GM21723 (cell line): Measurements from ENCODE around the gene ZBTB7C.

ENCODE experiments used
- ATAC-seq: cut with Tn5 transposase; IDR thresholded peaks from one replicate; pipeline ENCODE4 v1.9.1; 2021; ENCODE audit warnings: mild to moderate bottlenecking, moderate library complexity; ENCODE audit not compliant: unreplicated experiment

ZBTB7C gene

DNA sequence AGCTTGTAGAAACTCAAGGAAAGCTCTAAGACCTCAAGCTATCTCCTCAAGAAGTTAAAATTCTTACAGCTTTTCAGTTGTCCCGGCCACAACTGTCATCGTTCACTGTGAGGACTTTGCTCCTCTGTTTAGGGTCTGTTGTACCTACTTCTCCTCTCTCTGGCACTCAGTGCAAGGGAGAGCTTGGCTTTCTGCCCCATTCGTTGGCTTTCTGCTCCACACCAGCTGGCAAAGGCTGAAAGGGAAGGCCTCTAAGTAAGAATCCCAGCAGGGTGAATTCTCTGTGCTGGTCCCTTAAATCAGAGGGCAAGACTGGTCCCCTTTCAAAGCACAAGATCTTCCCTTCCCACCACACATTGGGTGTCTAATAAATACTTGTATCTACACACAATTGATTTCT lies 17.3 kb downstream of the ZBTB7C start:
- ATAC-seq: no peak

DNA sequence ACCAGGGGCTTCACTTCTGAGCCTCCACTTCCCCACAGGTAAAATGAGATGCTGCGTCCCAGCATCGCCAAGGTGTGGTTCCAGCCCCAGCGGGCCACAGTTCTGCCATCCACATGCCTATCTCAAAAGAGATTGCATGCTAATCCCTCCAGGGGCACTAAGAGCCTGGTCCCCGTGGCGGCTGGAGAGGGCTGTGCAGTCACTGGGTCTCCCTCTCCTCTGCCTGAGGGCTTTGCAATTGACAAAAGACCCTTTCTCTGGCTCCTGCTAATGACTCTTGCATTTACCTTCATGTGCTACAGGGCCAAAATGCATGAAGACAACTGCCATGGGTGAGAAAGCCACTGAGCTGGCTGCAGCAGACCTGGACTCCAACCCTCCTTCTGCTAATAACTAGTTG lies 18.5 kb downstream of the ZBTB7C start:
- no peak for ATAC-seq

DNA sequence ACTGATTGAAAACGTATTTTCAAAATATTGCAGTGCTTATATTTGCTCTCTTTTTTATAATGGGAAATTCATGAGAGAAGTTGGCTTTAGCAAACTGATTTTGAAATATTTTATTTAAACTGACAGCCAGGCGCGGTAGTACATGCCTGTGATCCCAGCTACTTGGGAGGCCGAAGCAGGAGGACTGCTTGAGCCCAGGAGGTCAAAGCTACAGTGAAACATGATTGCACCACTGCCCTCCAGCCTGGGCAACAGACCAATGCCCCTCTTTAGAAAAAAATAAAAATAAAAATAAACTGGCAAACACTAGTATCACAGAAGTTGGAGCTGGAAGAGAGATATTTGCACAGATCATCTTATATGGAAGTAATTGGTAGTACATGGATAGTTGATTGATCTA lies 20.7 kb downstream of the ZBTB7C start:
- no peak for ATAC-seq

DNA sequence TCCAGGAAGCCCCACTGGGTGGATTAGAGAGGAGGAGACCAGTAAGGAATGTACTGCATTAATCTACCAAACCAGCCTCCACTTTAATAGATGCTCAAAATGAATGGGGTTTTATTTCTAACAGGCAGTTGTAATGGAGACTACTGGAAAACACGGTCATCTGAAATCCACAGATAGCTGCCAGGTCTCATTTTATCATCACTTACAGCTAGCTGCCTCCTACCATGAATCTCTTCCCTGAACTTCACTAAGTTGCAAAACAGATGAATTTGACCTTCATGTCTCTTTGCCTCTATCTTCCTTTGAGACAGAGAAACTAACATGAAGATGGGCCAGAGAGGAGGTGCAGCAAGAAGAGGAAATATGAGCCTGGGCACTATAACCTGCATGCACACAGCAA lies 21.9 kb downstream of the ZBTB7C start:
- no peak for ATAC-seq

DNA sequence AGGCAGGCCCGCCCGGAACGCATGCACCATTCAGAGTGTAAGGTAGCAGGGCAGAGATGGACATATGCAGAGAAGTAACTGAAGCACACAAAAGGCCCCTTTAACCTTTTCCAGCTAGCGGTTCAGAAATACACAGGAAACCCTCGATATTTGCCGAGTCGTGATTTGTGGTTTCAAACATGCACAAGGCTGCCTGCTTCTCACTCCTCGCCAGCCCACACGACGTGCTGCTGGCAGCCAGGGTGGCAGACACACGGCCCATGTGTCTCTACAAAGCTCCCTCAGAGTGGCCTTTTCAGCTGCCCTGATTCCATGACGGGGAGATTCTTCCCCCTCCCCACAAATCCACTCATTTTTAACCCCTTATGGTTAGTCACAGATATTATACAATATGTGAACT lies 23.6 kb downstream of the ZBTB7C start:
- ATAC-seq: no peak

DNA sequence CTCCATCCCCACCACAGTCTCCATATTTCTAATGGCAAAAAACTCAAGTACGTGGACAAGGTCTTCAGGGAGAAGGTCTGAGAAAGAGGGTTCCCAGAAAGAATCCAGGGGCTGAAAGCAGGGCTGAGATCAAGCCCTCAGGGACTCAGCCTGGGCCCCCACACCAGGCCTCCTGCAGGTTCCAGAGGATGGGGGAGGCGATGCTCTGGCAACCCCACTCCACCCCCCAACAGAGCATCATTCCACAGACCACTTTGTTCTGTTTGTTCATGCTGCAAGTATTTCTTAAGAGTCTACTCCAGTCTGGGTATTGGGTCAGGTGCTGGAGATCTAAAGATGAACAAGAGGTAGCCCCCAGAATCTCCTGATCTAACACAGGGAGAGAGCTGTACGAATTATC lies 32.2 kb downstream of the ZBTB7C start:
- ATAC-seq: no peak

DNA sequence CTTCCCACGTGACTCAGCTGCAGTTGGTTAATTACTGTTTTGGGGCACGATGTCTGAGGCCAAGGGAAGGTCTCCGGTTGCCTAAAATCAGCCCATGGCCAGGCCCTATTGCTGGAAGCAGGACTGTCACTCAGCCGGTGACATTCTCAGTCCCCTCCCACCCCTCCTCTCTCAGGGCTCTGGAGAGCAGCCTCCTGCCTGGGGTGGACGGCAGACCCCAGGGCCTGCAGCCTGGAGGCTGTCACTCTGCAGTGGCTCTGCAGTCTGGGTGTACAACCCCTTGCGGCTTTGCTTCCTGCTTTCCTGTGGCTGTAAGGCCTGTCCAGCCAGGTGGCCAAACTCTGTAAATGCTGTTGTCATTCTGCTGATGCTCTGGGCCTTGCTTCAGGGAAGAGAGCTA lies 32.8 kb downstream of the ZBTB7C start:
- ATAC-seq: no peak

DNA sequence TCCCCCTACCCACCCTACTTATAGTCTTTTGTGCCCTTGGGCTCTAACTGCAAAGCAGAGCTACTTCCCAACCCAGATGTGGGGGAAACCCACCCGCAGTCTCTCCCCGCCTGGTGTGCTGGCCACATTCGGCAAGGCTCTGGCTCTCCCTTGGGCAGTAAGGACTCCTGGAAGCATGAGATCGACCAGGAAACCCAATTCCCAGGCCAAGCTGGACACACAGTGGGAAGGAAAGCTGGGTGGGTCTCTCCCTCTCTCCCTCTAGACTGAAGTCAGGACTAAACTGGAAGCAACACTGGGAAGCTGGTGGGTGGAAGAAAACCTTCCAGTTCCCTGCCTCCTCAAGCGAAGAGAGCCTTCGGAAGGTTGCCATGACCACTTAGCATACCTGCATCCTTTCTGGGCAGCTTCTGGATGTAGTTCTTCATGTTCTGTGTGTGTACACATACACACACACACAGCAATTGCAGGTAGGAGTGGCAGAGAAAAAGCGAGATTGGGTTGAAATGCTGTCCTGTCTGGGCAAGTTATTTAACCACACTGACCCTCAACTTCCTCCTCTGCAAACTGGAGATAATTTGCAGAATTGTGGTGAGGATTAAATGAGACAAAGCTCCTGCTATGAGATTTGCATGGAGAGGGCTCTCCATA lies 33.9 kb downstream of the ZBTB7C start:
- ATAC-seq: no peak

DNA sequence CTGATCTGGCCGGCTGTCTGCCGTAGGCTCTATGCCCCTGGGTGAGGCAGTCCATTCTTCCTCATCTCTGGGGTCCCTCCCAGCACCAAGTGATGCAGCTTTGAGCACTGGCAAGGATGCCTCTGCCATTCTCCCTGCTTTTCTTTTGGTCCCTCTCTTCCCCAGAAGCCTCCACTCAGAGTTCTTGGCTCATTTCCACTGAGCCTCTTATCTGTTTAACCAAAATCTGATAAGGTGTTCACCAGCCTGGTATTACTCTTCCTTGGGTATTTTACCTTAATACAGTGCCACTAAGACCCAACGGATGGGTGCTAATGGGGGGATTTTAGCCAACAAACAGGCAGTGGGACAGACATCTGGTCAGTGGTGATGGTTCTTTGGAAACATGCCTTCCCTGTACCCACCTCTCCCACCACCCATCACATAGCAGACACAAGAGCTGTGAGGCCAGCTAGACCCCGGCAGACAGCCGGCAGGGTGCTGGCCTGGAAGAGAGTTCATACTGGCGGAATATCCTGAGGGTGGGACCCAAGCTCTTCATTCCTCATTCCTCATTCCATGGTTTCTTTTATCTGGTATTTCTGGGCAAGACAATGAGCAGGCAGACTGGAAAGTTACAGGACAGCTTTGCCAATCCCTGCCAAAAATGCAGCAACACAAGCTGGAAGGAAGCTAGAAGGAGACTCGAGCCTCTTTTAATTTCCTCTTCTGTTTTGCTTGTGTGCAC lies 34.6 kb downstream of the ZBTB7C start:
- no peak for ATAC-seq

DNA sequence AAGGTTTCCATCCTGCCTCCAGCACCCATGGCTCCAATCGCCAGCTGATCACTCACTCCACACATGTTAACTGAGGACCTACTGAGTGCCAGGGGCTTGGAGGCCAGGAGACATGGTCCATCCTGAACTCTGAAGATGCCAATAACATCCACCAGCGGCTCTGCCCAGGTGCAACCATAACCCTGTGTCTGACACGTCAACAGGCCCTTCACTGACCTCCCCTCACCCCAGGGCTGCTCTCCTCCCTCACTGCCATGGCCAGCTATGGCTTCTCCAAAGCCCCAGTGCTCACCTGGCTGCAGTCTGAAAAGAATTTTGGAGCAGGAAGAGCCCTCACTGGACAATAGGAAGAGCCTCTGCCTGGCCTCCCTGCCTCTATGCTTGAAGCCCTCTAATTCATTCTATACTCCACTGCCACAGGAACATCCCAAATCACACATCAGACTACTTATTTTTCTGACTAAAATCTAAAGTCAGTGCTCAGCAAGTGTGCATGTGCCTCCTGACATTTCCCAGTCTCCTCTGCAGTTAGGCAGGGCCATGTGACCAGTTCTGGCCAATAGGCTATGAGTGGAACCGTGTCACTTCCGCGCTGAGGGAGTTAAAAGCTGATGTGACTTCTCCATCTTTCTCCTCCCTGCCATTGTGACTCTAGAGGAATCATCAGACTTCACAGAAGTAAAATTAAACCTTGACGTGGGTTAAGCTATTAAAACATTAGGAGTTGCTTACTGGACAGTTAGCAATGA lies 37.2 kb downstream of the ZBTB7C start:
- no peak for ATAC-seq

DNA sequence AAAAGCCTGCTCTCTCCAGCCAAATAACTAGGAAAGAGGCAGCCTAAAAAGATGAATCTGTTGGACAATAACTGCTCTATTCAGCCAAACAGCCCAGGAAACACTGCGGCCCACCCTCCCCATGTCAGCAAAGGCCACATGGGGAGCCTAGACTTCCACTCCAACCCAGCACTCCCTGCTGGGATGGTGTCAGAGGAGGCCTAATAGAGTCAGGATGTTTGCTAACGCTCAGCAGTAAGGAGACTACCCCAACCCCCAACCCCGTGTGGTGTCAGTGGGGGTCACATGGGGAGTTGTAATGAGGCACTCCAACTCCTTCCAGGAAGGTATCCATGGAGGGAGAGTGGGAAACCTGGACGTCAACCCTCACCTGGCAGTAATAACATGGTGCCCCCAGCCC lies 41.6 kb downstream of the ZBTB7C start:
- no peak for ATAC-seq

DNA sequence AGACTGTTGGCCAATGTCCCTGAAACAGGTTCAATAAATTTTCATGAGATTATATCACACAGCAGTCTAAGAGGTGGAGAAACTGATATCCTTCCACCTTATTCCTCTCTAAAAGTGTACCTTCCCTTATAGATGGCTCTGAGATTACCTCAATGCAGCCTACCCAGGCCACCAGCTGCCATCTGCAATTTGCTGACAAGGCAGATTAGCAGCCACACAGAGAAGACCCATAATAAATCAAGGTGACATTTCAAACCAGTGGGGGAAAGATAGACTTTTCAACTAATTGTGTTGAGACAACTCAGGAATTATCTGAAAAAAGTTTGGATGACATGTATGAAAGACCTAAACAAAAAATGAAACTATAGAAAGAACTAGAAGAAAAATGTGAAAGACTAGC lies 43.2 kb downstream of the ZBTB7C start:
- ATAC-seq: no peak

DNA sequence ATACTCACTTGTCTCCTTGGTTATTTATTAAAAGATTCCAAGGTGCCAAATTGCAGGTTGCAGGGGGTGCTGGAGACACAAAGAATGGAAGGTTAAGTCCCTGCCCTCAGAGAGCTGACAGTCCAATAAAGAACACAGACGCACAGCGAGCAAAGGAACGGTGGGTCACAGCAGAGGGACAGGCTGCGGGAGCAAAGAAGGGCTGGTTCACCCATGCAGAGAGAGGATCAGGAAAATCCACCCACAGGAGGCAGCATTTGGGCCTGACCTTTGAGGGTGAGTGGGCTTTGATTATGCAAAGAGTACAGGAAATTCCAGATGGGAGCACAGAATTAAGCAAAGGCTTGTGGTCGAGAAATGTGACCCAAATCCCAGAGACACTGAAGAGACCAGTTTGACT lies 45.0 kb downstream of the ZBTB7C start:
- no peak for ATAC-seq

DNA sequence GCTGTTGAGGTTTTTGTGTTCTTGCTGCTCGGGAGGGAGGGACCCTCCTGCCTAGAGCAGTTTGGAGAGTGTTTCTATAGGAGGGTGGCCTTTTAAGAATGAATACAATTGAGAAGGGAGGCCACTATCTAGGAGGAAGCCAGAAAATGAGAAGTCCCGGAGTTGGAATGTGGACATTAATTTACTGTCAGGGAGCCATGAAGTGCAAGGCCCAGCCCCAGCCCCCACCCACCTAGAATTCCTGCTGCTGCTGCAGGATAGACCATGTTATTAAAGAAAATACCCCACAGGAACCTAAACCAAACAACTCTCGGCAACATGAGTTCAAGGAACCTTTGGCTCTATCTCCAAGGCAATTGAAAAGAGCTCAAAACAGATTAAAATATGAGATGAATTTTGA lies 46.0 kb downstream of the ZBTB7C start:
- ATAC-seq: no peak

DNA sequence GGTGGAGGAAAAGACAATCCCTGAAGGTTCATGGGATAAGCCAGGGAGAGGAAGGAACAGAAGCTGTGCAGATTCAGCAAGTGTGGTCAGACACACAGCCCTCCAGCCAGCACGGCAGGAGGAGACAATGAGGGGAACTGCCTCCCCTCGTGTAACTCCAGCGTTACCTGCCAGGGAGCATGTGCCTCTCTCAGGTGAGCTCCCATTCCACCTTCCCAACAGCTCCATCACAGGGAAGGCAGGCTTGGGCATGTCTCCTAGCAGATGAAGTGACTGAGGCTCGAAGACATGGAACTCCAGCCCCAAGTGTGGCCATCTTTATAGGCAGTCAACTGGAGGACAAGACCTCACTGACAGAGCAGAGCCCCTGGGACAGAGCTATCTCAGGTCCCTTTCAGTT lies 47.4 kb downstream of the ZBTB7C start:
- no peak for ATAC-seq

DNA sequence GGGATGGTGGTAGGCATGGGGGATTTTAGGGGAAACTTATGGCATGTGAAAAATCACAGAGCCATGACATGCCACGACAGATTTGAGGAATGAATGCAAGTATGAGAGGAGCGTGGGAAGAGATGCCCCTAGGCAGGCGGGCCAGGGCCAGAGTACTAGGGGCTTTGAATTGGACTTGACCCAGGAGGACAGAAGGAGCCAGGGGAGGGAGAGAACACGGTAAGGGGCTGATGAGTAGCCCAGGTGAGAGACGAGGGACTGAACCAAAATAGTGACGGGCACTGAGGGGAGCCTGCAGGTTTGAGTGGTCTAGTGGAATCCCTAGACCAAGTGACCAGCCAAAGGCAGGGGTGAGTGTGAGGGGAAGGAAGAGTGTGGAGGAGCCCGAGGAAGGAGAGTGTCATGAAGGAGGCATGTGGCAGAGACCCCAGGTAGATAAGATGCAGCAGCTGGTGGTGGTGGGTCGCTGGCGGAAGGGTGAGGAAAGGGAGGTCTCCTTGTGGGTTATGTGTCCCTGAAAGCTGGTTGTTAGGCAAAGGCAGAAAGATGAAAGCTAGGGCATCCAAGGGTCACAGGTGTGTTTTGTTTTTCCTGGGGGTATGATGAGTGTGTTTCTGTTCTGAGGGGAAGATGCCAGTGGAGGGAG lies 48.7 kb downstream of the ZBTB7C start:
- no peak for ATAC-seq

DNA sequence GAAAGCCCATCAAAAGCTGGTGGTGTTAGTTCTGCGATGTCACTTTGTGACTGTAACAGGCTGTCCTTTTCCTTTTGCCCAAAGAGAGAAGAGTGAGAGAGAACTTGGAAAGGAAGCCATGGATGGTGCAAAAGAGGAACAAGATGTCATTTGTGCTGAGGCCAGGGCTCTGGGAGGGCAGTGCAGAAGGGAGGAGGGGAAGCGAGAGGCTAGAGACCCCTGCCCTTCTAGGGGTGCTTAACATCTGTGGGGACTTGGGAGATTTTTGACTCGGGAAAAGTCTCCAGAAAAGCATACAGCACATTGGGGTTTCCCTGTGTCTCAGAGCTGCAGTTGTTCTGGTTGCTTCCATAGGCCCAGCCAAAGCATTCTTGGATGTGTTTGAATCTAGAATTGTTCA lies 49.6 kb downstream of the ZBTB7C start:
- ATAC-seq: no peak

DNA sequence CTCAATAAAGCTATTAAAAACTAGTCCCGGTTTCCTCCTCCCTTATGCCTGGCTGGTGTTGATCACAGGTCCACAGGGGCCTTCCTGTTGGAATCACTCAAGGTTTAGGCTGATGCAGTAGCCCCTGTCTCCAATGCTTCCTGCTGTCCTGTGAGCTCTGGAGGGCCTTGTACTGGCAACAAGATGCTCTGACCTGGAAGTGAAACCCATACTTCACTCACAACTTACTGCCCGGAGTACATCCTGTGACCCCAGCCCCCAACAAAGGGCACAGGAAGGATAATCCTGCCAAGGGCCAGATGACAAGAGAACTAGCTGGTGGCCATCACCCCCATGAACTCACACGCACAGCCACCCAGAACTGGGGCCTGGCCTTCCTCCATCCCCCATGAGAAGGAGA lies 50.3 kb downstream of the ZBTB7C start:
- no peak for ATAC-seq

DNA sequence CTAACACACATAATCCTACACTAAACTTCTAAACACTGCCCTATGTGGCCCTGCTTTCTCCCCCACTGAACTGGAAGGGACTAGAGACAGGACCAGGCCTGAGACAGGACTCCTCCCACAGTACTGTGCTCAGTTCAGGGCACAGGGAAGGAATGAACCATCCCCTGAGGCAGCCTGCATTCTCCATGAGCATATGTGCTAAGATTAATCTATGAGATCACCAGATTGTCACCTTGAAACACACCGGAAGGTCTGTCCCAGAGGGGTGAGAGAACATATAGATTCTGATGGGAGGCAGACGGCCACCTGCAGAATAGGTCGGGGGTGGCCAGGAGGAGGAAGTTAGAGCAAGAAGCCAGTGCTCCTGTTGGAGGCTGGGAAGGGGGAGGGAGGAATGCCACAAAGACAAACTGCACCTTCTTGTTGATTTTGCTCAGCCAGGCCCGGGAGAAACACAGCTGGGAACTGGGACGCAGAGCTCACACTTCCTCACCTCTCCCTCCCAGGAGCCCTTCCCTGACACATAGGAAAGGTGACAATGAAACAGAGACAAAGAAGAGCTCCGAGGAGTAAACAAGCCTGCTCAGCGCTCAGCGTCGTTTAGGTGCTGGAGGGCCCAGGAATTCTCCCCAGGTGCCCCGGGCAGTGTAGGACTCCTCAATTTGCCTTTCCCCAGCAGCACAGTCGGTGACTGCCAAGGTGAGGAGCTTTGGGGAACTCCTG lies 52.1 kb downstream of the ZBTB7C start:
- ATAC-seq: no peak

DNA sequence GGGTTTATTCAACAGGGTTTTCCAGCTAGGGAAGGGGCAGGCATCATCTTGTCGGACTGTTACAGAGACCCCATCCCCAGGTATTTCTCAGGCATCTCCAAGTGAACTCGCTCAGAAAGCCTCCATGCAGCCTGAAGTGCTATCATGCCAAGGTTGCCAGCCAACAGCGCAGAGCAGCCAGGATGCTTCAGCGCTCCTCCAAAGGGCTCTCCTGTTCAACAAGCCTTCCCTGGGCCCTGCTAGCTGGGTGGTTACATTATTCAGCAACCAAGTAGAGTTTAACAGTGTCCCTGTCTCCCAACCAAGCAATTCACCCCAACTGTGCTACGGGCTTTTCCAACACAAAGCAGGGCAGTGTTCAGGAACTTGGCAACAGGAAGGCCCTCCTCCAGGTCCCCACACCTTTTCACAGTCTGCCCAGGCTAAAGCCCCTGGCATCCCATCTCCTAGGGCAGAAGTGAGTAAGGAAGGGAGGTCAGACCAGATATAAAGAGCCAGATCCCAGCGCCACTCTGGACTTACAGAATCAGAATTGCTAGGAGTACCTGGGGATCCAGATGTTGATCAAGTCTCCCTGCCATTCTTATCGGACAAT lies 52.9 kb downstream of the ZBTB7C start:
- no peak for ATAC-seq
